ENCODE results near the gene CD274.
"Not testable (repeated sequence)": the region's sequence is repeated elsewhere in the genome, so short reads cannot be mapped to it uniquely, and the experiment has no call there.

Gene CD274

GRCh38 chr9:5433841-5434810, 16.2 kb upstream of the CD274 start:
- not testable (repeated sequence) for DNase-seq (ENCODE audit: extremely low read depth, low read depth)

- TF ChIP-seq CTCF (IDR thresholded peaks at IDR 0.05; ENCODE audit: low read depth, low read length): no peak
- no peak for DNase-seq (ENCODE audit: extremely low read depth, low read depth)
These were observed 14.4 kb upstream of the CD274 start for GRCh38 chr9:5435912-5436311.

- no peak for DNase-seq (ENCODE audit: extremely low read depth, low read depth)
- no peak for TF ChIP-seq CTCF (IDR thresholded peaks at IDR 0.05; ENCODE audit: low read depth, low read length)
These were observed 13.9 kb upstream of the CD274 start for GRCh38 chr9:5436441-5436840.

GRCh38 chr9:5437254-5438216, 12.8 kb upstream of the CD274 start, which contains the start of gene PLGRKT:
PLGRKT (minus strand) TSS chr9:5437925; CDS start chr9:5431977, 5,948 bp downstream.
- peak; percentile 27 for TF ChIP-seq CTCF (IDR thresholded peaks at IDR 0.05; ENCODE audit: low read depth, low read length)
- DNase-seq (ENCODE audit: extremely low read depth, low read depth): peak; percentile 76

GRCh38 chr9:5438301-5439162, 11.8 kb upstream of the CD274 start:
- no peak for DNase-seq (ENCODE audit: extremely low read depth, low read depth)
- no peak for TF ChIP-seq CTCF (IDR thresholded peaks at IDR 0.05; ENCODE audit: low read depth, low read length)

- TF ChIP-seq CTCF (IDR thresholded peaks at IDR 0.05; ENCODE audit: low read depth, low read length): no peak
- DNase-seq (ENCODE audit: extremely low read depth, low read depth): no peak
These were observed 9.9 kb upstream of the CD274 start for GRCh38 chr9:5440426-5440825.

GRCh38 chr9:5441043-5441442, 9.3 kb upstream of the CD274 start:
- no peak for TF ChIP-seq CTCF (IDR thresholded peaks at IDR 0.05; ENCODE audit: low read depth, low read length)
- DNase-seq (ENCODE audit: extremely low read depth, low read depth): no peak
